ENCODE measurements around the gene WDFY4. TPM values are rescaled to one million over a fixed set of nuclear protein-coding genes. Genes with fewer than 3 reads are reported as not detected.

The WDFY4 gene
- total RNA-seq, 1 donor from 2014 or later = not detected

DNA sequence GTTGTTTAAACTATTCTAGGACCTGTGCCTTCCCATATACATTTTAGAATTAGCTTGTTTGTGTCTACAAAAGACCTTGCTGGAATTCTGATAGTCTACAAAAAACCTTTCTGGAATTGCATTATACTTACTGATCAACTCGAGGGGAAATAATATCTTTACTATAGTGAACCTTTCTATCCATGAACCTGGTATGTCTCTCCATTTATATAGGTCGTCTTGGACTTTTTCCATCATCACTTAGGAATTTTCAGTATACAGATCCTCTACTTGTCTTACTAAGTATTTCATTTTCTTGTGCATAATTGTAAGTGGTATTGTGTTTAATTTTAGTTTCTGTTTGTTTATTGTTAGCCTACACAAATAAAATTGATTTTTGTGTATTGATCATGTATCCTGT is 101.1 kb downstream of the WDFY4 start:
- H3K9ac ChIP-seq = no peak overlapping the region
- DNase-seq (ENCODE audit: low spot score) = no peak
- H3K9me3 ChIP-seq (ENCODE audit: low read depth) = no peaks in the 10 kb centered on the region
- Mint-ChIP-seq H3K9me3 (no peaks in the 10 kb centered on the region), H3K27me3 (ENCODE audit: insufficient read depth, low read depth) (no peaks in the 10 kb centered on the region), H3K4me3 (no peak overlapping the region), H3K4me1 (no peaks in the 10 kb centered on the region), H3K27ac (no peak overlapping the region), H3K36me3 (no peaks in the 10 kb centered on the region)
- H4K20me1 ChIP-seq (ENCODE audit: low read depth) = no peaks in the 10 kb centered on the region
- no peaks in the 10 kb centered on the region for H3K79me2 ChIP-seq (ENCODE audit: low read depth)
- H3K27me3 ChIP-seq = no peaks in the 10 kb centered on the region
- TF ChIP-seq CTCF (IDR thresholded peaks at IDR 0.05) (no peak), EZH2phosphoT487 (IDR thresholded peaks at IDR 0.05) (no peak), EZH2 (IDR thresholded peaks at IDR 0.05) (no peak)
- H3K36me3 ChIP-seq = no peaks in the 10 kb centered on the region
- no peak overlapping the region for H2AFZ ChIP-seq (replicated peaks)
- H3K27ac ChIP-seq = no peak overlapping the region
- no peaks in the 10 kb centered on the region for H3F3A ChIP-seq (ENCODE audit: low read depth)
- no peak overlapping the region for H3K4me3 ChIP-seq
- no peaks in the 10 kb centered on the region for H3K4me1 ChIP-seq
- no peak overlapping the region for H3K4me2 ChIP-seq

GRCh38 chr10:48786606-48787282 is 102.1 kb downstream of the WDFY4 start:
- Histone ChIP-seq H3K4me2 (no peak overlapping the region), H3K79me2 (ENCODE audit: low read depth) (no peaks in the 10 kb centered on the region), H3K36me3 (no peaks in the 10 kb centered on the region), H3K9me3 (ENCODE audit: low read depth) (no peaks in the 10 kb centered on the region), H3F3A (ENCODE audit: low read depth) (no peaks in the 10 kb centered on the region), H3K27me3 (no peaks in the 10 kb centered on the region), H2AFZ (replicated peaks) (no peak overlapping the region), H3K9ac (no peak overlapping the region), H3K4me3 (no peak overlapping the region), H4K20me1 (ENCODE audit: low read depth) (no peaks in the 10 kb centered on the region), H3K27ac (no peak overlapping the region), H3K4me1 (no peaks in the 10 kb centered on the region)
- H3K27ac Mint-ChIP-seq = no peak overlapping the region
- H3K9me3 Mint-ChIP-seq = no peaks in the 10 kb centered on the region
- no peaks in the 10 kb centered on the region for H3K36me3 Mint-ChIP-seq
- no peaks in the 10 kb centered on the region for H3K4me1 Mint-ChIP-seq
- no peaks in the 10 kb centered on the region for H3K27me3 Mint-ChIP-seq (ENCODE audit: insufficient read depth, low read depth)
- DNase-seq (ENCODE audit: low spot score) = no peak
- H3K4me3 Mint-ChIP-seq = no peak overlapping the region
- TF ChIP-seq EZH2phosphoT487 (IDR thresholded peaks at IDR 0.05) (no peak), EZH2 (IDR thresholded peaks at IDR 0.05) (no peak), CTCF (IDR thresholded peaks at IDR 0.05) (no peak)

DNA sequence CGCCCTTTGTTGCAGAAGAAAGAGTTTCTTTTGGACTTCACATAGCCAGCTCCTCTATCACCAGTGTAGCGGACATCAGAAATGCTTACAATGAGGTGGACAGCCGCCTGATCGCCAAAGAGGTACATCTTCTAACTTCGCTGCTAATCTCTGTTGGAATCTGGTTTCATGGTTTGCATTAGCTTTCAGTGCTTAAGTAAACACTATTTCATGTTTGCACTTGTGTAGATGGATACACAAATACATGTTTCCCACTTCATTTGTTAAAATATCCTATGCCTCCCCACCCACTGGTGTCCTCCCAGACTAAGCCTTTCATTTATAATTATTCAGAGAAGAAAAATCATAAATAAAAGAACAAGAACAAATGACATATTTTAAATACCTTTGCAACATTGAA is 103.9 kb downstream of the WDFY4 start:
- no peak overlapping the region for H2AFZ ChIP-seq (replicated peaks)
- no peak for DNase-seq (ENCODE audit: low spot score)
- no peak overlapping the region for H3K4me3 ChIP-seq
- Mint-ChIP-seq H3K27me3 (ENCODE audit: insufficient read depth, low read depth) (no peaks in the 10 kb centered on the region), H3K27ac (no peak overlapping the region), H3K4me3 (no peak overlapping the region), H3K9me3 (no peaks in the 10 kb centered on the region), H3K4me1 (no peaks in the 10 kb centered on the region), H3K36me3 (no peaks in the 10 kb centered on the region)
- H3K36me3 ChIP-seq = no peaks in the 10 kb centered on the region
- TF ChIP-seq EZH2phosphoT487 (IDR thresholded peaks at IDR 0.05) (no peak), EZH2 (IDR thresholded peaks at IDR 0.05) (no peak), CTCF (IDR thresholded peaks at IDR 0.05) (no peak)
- no peaks in the 10 kb centered on the region for H3F3A ChIP-seq (ENCODE audit: low read depth)
- no peaks in the 10 kb centered on the region for H3K27me3 ChIP-seq
- no peaks in the 10 kb centered on the region for H3K4me1 ChIP-seq
- H3K27ac ChIP-seq = no peak overlapping the region
- H3K4me2 ChIP-seq = no peak overlapping the region
- no peaks in the 10 kb centered on the region for H4K20me1 ChIP-seq (ENCODE audit: low read depth)
- H3K9ac ChIP-seq = no peak overlapping the region
- H3K9me3 ChIP-seq (ENCODE audit: low read depth) = no peaks in the 10 kb centered on the region
- no peaks in the 10 kb centered on the region for H3K79me2 ChIP-seq (ENCODE audit: low read depth)
